Activated CD8-positive, alpha-beta memory T cell treated with anti-CD3 and anti-CD28 coated beads, Interleukin-2, amount 50 U/mL, for 4 hours (primary cell): Measurements from ENCODE around the gene SPOCD1.
"Not testable (repeated sequence)": the region's sequence is repeated elsewhere in the genome, so short reads cannot be mapped to it uniquely, and the experiment has no call there.

Source experiments
- DNase-seq: peaks from one replicate; pipeline ENCODE4 v3.0.0-alpha.2; 2020

Gene SPOCD1

DNA sequence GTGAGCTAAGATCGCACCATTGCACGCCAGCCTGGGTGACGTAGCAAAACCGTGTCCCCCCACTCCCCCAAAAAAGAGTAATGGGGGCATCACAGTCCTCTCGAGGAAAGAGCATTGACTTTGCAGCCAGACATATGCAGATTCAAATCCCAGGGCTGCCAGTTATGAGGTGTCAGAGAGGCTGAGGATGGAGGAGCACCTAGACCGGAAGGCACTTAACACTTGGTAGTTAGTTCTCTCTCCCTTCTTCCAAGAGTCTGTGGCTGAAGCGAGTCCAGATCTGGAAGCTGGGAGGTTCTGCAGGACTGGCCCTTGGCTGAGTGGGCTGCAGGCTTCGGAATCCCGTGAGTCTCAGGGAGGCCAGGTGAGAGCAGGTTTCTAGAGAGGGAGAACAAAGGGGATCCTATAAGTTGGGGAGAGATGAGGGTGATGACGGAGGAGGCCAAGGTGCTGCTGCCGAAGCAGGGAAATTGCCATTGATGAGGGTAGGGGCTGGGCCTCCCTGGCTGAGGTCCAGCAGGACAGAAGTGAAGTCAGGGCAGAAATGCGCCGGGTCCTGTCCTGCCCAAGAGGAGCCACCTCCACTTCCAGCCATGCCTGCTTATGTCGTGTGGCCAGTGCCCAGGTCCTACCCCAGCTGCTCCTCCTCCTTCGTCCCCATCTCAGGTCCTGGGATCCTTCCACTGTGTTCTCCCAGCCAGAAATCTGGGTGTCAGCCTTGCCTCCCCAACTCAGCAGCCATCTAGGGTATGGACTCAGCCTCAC, 13.3 kb upstream of the SPOCD1 start:
- DNase-seq, result no peak

GRCh38 chr1:31828341-31828740, 12.5 kb upstream of the SPOCD1 start:
- DNase-seq, result no peak

DNA sequence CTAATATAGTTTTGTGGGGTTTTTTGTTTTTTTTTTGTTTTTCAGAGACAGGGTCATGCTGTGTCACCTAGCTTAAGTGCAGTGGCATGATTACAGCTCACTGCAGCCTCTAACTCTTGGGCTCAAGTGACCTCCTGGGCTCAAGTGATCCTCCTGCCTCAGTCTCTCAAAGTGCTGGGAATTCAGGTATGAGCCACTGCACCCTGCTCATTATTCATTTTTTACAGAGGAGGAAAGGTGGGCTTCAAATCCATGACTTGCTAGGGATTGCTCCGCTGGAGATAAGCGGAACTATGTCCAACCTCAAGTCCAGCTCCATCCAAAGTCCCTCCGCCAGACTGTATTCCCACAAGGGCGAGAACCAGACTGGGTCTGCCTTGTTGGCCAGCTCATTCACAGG, 8.0 kb upstream of the SPOCD1 start:
- DNase-seq, result no peak

- DNase-seq, result no peak
Observed at GRCh38 chr1:31822766-31823165, 6.9 kb upstream of the SPOCD1 start.

GRCh38 chr1:31820196-31820595, 4.4 kb upstream of the SPOCD1 start:
- DNase-seq, result not testable (repeated sequence)

GRCh38 chr1:31818206-31818605, 2.4 kb upstream of the SPOCD1 start:
- DNase-seq, result no peak

GRCh38 chr1:31816947-31817346, 1.1 kb upstream of the SPOCD1 start:
- DNase-seq, result not testable (repeated sequence)

GRCh38 chr1:31816501-31816900, 679 bp upstream of the SPOCD1 start:
- not testable (repeated sequence) for DNase-seq

DNA sequence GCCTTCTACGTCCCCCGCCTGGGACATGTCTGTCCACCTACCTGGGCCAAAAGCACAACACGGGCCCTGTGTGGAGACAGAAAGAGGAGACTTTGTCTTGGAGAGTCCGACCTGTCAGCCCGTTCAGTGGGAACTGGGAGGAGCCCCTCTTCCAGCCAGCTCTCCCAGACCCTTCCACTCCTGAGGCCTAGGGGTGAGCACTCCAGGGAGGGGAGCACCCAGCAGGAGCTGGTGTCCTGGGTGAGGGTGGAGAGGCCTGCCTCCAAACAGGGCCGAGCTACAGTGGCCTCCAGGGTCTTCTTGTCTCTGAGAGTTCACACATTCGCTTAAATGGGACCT, 546 bp downstream of the SPOCD1 start:
- DNase-seq, result no peak

GRCh38 chr1:31814631-31815306, 1.1 kb downstream of the SPOCD1 start:
- DNase-seq, result no peak

GRCh38 chr1:31814041-31814511, 1.7 kb downstream of the SPOCD1 start:
- no peak for DNase-seq

DNA sequence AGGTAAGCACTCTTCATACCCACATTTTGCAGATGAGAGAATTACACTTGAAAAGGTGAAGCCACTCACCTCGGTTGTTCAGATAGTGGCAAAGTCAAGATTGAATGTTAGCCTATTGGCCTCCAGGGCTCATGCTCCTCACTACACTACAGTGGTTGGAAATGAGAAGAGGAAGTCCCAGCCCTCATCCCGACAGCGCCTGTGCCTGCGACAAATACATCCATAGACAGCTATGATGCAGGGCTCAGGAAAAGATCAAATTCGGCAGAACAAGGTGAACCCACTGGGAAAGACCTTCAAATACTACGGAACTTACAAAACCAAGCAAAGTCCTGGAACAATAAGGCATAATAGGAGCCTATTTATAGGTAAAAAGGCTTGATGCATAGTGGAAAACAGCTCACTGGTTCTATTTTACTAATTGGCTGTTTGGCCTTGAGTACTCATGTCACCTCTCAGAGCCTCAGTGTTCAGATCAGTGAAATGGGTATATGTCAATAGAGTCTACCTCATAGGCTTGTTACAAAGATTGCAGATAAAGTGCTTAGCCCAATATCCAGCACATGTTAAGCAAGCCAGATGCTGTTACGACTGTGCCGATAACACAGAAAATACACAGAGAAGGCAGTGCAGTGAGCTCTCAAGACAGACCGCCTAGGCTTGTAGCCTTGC, 3.5 kb downstream of the SPOCD1 start:
- no peak for DNase-seq

DNA sequence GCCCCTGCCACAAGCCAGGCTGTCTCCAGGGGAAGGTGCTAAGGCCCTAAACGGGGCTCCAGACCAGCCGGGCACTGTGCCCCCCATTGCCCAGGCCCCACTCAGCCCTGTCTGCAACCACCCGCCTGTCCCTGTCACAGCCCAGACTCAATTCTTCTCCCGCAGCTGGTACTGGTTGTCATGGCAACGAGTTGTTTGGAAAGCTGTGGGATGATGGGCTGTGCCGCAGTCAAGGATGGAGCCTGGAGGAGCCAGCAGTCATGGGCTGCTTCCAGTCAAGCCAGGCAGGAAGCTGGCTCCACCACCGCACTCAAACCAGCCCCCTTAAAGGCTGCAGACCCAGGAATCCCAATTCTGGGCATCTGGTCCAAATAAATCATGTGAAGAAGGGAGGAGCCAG, 4.2 kb downstream of the SPOCD1 start:
- DNase-seq, result no peak

GRCh38 chr1:31809698-31810097, 6.1 kb downstream of the SPOCD1 start:
- DNase-seq, result no peak

DNA sequence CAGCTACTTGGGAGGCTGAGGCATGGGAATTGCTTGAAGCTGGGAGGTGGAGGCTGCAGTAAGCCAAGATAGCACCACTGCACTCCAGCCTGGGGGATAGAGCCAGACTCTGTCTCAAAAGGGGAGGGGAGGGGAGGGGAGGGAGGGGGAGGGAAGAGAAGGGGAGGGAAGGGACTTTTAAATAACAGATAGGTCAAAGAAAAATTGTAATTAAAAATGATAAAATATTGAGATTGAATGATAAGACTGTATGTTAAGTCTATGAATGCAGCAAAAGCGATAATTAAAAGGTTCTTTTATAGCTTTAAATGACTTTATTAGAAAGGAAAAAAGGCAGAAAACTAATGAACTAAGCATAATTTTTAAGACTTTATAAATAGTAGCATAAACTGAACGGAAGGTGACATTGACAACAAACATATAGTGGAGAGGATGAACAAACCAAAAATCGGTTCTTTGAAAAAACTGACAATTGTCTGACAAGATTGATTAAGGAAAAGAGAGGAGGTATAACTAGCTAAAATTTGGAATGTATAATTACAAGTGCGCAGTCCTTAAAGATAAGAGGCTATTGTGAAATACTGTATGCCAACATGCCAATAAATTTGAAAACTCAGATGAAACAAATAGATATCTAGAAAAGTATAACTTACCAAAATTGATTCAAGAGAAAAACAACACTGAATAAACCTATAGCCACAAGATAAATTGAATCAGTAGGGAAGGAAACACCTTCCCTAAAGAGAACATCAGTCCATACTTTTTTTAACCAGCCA, 8.4 kb downstream of the SPOCD1 start:
- DNase-seq, result no peak

- no peak for DNase-seq
Observed at GRCh38 chr1:31805318-31805717, 10.5 kb downstream of the SPOCD1 start.

DNA sequence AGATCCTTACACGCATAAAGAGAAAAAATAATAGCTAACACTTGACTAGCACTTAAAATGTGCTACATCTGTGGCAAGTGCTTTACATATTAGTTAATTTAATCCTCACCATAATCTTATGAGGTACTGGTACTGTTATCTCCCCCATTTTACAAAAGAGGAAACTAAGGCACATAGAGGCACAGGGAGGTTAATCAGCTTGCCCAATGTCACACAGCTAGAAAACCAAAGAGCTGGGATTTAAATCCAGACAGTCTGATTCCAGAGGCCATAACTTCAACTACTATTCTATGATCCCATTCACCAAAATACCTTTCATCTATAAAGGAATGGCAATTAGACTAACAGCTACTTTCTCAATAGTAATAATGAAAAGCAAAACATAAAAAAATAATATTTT, 11.7 kb downstream of the SPOCD1 start:
- DNase-seq, result no peak

GRCh38 chr1:31803610-31804009, 12.2 kb downstream of the SPOCD1 start:
- DNase-seq, result no peak

- DNase-seq, result no peak
Observed at GRCh38 chr1:31802190-31803150, 13.4 kb downstream of the SPOCD1 start.

DNA sequence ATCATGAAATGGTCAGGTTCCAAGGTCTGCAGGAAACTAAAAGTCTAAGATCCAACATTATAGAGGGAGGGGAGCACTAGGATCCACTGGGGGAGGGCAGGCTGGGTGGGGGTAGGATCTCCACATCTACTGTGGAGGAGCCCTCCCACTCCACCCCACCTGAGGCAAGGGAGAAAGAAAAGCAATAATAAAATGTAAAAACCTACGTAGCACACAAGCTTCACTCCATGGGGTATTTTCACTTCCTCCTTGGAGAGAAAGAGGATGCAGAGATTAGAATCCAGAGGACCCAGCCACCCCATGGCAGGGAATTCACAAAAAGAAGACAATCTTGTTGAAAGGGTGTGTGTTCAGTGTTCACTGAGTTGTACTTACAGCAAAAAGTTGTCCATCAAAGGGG, 14.4 kb downstream of the SPOCD1 start:
- DNase-seq, result no peak

GRCh38 chr1:31800674-31800967, 15.2 kb downstream of the SPOCD1 start:
- no peak for DNase-seq
